GM12874 (cell line): ENCODE data around the gene KMT2A.

Experiments
- TF ChIP-seq, protein P1 (sequence below): IDR thresholded peaks from 2 replicates; pipeline ENCODE4 v1.5.1; 2011; ENCODE audit warnings: low read depth, mild to moderate bottlenecking, control low read depth, low read length, moderate library complexity; ENCODE audit not compliant: insufficient read depth

Gene KMT2A

DNA sequence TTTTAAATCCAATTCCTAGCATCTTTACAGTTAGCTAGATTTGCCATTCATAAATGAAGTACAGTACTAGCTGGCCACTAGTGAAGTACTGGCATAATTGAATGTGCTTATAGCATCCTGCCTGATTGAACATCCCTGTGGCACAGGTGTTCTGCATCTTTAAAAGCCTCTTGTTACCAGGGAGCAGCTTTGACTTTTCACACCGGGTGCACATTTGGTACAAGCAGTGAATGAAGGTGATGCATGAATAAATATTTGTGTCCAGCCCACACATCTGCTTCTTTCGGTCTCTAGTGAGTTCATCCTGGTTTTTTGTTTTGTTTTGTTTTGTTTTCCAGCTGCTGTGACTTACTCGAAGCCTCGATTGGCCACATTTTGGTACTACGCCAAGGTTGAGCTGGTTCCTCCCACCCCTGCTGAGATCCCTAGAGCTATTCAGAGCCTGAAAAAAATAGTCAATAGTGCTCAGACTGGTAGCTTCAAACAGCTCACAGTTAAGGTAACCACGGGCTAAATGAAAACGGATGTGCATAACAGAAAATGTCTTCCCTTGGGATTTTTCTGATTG is 29.6 kb upstream of the KMT2A start:
- TF ChIP-seq, protein P1, sequence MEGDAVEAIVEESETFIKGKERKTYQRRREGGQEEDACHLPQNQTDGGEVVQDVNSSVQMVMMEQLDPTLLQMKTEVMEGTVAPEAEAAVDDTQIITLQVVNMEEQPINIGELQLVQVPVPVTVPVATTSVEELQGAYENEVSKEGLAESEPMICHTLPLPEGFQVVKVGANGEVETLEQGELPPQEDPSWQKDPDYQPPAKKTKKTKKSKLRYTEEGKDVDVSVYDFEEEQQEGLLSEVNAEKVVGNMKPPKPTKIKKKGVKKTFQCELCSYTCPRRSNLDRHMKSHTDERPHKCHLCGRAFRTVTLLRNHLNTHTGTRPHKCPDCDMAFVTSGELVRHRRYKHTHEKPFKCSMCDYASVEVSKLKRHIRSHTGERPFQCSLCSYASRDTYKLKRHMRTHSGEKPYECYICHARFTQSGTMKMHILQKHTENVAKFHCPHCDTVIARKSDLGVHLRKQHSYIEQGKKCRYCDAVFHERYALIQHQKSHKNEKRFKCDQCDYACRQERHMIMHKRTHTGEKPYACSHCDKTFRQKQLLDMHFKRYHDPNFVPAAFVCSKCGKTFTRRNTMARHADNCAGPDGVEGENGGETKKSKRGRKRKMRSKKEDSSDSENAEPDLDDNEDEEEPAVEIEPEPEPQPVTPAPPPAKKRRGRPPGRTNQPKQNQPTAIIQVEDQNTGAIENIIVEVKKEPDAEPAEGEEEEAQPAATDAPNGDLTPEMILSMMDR: no peak

DNA sequence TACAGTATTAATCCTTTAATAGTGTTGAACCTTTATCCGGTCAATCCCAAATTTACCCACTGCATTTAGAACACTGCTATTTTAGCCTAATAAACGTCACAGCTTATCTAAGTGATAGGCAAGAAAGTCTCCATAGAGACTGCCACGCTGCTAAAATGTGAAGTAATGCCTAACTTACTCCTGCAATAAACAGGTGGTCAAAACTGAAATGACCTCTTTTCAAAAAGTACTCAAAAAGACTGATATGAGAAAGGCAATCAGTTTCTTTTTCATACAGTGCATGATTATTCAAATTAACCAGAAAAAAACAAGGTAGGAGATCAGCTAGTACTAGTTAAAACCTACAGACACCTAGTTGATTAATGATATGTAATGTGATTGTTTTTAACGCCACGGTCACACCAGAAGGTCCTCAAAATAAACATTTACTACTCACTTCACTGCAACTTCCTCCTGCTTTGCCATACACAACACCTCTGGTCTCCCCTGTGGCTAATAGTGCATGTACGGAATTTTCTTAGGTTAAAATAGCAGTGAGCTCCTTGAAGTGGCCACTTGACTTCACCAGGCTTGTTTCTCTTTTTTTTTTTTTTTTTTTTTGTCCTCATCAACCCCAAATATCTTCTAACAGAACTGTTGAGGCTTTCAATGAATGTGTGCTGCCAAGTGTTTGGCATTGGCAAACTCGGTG is 26.1 kb upstream of the KMT2A start:
- TF ChIP-seq, protein P1: no peak

DNA sequence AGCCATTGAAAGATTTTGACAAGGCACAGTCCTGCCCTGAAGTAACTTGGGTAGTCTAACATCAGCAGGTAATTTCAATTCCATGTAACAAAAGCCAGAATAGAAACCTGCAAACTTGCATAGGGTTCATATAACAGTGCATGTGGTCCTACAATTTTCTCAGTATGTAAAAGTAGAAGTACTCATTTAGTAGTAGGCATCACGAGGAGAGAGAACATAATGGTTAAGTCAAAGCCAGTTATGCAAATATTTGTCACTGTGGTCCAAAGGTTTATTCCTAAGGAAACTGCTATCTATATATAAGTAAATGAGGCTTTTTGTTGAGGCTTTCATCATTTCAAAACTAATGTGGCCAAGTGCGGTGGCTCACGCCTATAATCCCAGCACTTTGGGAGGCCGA is 24.8 kb upstream of the KMT2A start:
- TF ChIP-seq, protein P1: no peak

DNA sequence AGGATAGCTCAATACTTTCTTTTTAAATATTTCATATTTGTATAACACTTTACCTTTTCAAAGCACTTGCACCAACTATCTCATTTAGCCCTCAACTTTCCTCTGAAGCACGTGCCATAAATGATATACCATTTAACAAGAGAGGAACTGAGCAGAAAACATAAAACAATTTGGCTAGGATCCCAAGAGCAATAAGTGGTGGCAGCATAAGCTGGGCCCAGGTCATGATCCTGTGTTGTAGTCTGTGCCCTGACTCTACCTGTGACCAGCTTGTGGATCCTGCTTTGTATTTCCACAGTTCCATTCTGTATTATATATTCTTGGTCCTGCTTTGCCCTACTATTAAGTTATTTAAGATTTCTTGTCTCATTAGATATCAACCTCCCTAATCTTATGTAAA is 23.4 kb upstream of the KMT2A start:
- TF ChIP-seq, protein P1: no peak

DNA sequence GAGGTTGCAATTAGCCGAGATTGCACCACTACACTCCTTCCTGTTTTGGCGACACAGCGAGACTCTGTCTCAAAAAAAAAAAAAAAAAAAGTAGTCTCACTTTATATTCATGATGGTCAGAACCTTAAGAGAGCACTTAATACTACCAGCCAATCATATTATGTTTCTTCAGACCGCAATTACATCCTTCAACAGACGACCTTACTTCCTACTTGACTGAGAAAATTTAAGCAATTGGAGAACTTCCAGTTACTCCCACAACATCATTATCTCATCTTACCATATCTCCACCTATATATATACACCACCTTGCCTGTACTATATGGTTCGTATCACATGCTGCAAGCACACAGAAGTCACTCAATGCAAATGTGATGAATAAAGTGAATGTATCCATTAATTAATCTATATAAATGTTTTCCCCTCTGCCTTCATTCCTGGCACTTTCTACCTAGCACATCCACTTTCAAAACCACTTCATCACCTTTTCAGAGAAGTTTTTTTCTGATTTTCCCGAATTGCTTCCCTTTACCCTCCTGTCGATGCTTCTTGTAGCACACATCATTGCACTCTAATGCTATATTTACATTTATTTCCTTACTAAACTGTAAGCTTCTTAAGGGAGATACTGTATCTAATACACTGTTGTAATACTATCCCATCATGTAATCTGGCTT is 21.1 kb upstream of the KMT2A start:
- TF ChIP-seq, protein P1: no peak

DNA sequence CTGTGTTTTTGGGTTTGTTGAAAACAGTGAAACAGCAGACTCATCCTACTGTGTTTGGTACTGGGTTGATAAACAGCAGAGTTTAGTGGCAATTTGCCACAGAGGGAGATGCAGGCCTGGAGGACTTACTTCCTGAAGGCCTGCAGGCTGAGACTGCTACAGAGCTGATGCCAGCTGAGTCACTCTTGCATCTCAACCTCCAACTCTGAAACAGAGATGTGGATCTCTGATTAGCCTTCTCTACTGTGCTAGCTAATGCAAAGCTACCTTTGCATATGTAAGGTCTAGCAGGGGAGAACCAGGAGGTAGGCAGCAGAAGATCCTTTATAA is 20.6 kb upstream of the KMT2A start:
- TF ChIP-seq, protein P1: no peak

DNA sequence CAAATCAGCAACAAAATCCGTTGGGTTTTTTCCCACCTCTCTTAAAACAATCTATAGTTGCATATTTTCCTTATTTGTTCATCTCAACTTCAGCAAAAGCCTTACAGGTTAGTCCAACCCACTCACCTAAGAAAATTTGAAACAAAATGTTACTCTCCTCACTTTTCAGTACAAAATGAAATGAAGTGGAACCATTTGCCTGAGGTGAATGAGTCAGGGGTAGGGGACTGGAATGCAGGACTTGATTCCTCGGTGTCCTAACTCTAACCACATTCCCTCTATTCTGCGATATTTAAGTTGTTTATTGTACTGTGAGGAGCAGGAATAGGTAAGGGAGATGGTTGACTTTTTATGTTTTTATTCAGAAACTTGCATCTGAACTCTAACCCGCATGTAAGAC is 18.5 kb upstream of the KMT2A start:
- TF ChIP-seq, protein P1: no peak
